ENCODE data around the gene SMARCB1.
"Not testable (repeated sequence)": the region's sequence is repeated elsewhere in the genome, so short reads cannot be mapped to it uniquely, and the experiment has no call there.

SMARCB1 gene

GRCh38 chr22:23862103-23862502, 75.3 kb downstream of the SMARCB1 start:
- peak; percentile 87 for TF ChIP-seq CTCF (IDR thresholded peaks at IDR 0.05; ENCODE audit: low read depth, low read length, missing control alignments)
- DNase-seq, result peak; percentile 34
- Histone ChIP-seq H3K27ac (no peak overlapping the region), H3K27me3 (replicated peaks) (no peaks in the 10 kb centered on the region), H3K4me3 (ENCODE audit: low read depth, low read length) (no peak overlapping the region), H3K36me3 (replicated peaks) (no peaks in the 10 kb centered on the region)
- in situ Hi-C loops (cut with HindIII; ENCODE audit: low pct_ligation_motif_present, low sequenced_read_pairs), result no loop called here

- H3K4me3 ChIP-seq (ENCODE audit: low read depth, low read length); in situ Hi-C loops (cut with HindIII; ENCODE audit: low pct_ligation_motif_present, low sequenced_read_pairs); H3K27me3 ChIP-seq (replicated peaks); DNase-seq; H3K36me3 ChIP-seq (replicated peaks); H3K27ac ChIP-seq: not testable (repeated sequence)
Observed at GRCh38 chr22:23864499-23865154, 77.9 kb downstream of the SMARCB1 start.

- in situ Hi-C loops (cut with HindIII; ENCODE audit: low pct_ligation_motif_present, low sequenced_read_pairs), result no loop called here
- no peak for TF ChIP-seq CTCF (IDR thresholded peaks at IDR 0.05; ENCODE audit: low read depth, low read length, missing control alignments)
- no peak for DNase-seq
- no peak overlapping the region for H3K27ac ChIP-seq
- no peaks in the 10 kb centered on the region for H3K27me3 ChIP-seq (replicated peaks)
- H3K36me3 ChIP-seq (replicated peaks), result no peaks in the 10 kb centered on the region
- no peak overlapping the region for H3K4me3 ChIP-seq (ENCODE audit: low read depth, low read length)
Observed at GRCh38 chr22:23868580-23868979, 81.8 kb downstream of the SMARCB1 start.

- no peaks in the 10 kb centered on the region for H3K36me3 ChIP-seq (replicated peaks)
- no peak for TF ChIP-seq CTCF (IDR thresholded peaks at IDR 0.05; ENCODE audit: low read depth, low read length, missing control alignments)
- DNase-seq, result no peak
- no peak overlapping the region for H3K27ac ChIP-seq
- no peaks in the 10 kb centered on the region for H3K27me3 ChIP-seq (replicated peaks)
- no peak overlapping the region for H3K4me3 ChIP-seq (ENCODE audit: low read depth, low read length)
- in situ Hi-C loops (cut with HindIII; ENCODE audit: low pct_ligation_motif_present, low sequenced_read_pairs), result no loop called here
Observed at GRCh38 chr22:23874871-23875270, 88.1 kb downstream of the SMARCB1 start.

- no peak for TF ChIP-seq CTCF (IDR thresholded peaks at IDR 0.05; ENCODE audit: low read depth, low read length, missing control alignments)
- no peak for DNase-seq
- Histone ChIP-seq H3K27ac (no peak overlapping the region), H3K27me3 (replicated peaks) (no peaks in the 10 kb centered on the region), H3K36me3 (replicated peaks) (no peaks in the 10 kb centered on the region), H3K4me3 (ENCODE audit: low read depth, low read length) (no peak overlapping the region)
- in situ Hi-C loops (cut with HindIII; ENCODE audit: low pct_ligation_motif_present, low sequenced_read_pairs), result no loop called here
Observed at GRCh38 chr22:23875801-23876200, 89.0 kb downstream of the SMARCB1 start.

GRCh38 chr22:23877566-23877965, 90.8 kb downstream of the SMARCB1 start:
- Histone ChIP-seq H3K27ac (no peak overlapping the region), H3K4me3 (ENCODE audit: low read depth, low read length) (no peak overlapping the region), H3K27me3 (replicated peaks) (no peaks in the 10 kb centered on the region), H3K36me3 (replicated peaks) (no peaks in the 10 kb centered on the region)
- no peak for DNase-seq
- in situ Hi-C loops (cut with HindIII; ENCODE audit: low pct_ligation_motif_present, low sequenced_read_pairs), result no loop called here
- no peak for TF ChIP-seq CTCF (IDR thresholded peaks at IDR 0.05; ENCODE audit: low read depth, low read length, missing control alignments)
